H9 (cell line): ENCODE data around the gene C20orf173. TPM values are rescaled to one million over a fixed set of nuclear protein-coding genes. Genes with fewer than 3 reads are reported as not detected.

Source experiments
- DNase-seq: peaks from one replicate; pipeline ENCODE4 v3.0.0-alpha.2; 2017
- H2AFZ ChIP-seq: one replicate; pipeline ENCODE4 v1.6.1; 2013; ENCODE audit warnings: mild to moderate bottlenecking, low read length, control low read depth, moderate library complexity
- H2AK5ac ChIP-seq: 2 replicates; pipeline ENCODE4 v1.6.1; 2013; ENCODE audit warnings: low read length, control low read depth, mixed read lengths; ENCODE audit not compliant: insufficient read length
- H2BK120ac ChIP-seq: one replicate; pipeline ENCODE4 v1.6.1; 2013; ENCODE audit warnings: low read depth, mild to moderate bottlenecking, low read length, control low read depth, inconsistent platforms; ENCODE audit not compliant: poor library complexity, severe bottlenecking
- H2BK12ac ChIP-seq: 2 replicates; pipeline ENCODE4 v1.6.1; 2013; ENCODE audit warnings: low read length, control low read depth, mixed read lengths, low read depth; ENCODE audit not compliant: insufficient read length
- H2BK15ac ChIP-seq: 2 replicates; pipeline ENCODE4 v1.6.1; 2013; ENCODE audit warnings: low read depth, low read length, control low read depth
- H2BK20ac ChIP-seq: one replicate; pipeline ENCODE4 v1.6.1; 2013; ENCODE audit warnings: low read depth, mild to moderate bottlenecking, low read length, control low read depth, inconsistent platforms; ENCODE audit not compliant: poor library complexity, severe bottlenecking
- H2BK5ac ChIP-seq: 2 replicates; pipeline ENCODE4 v1.6.1; 2013; ENCODE audit warnings: low read length, control low read depth, mixed read lengths; ENCODE audit not compliant: insufficient read length
- H3K14ac ChIP-seq: 2 replicates; pipeline ENCODE4 v1.6.1; 2013; ENCODE audit warnings: low read length, control low read depth; ENCODE audit not compliant: insufficient read depth
- H3K18ac ChIP-seq: 2 replicates; pipeline ENCODE4 v1.6.1; 2013; ENCODE audit warnings: low read depth, mild to moderate bottlenecking, mixed read lengths, low read length, control low read depth; ENCODE audit not compliant: insufficient read length
- H3K23ac ChIP-seq: 2 replicates; pipeline ENCODE4 v1.6.1; 2013; ENCODE audit warnings: low read length, control low read depth, mixed read lengths, low read depth; ENCODE audit not compliant: insufficient read length
- H3K23me2 ChIP-seq: 2 replicates; pipeline ENCODE4 v1.6.1; 2013; ENCODE audit warnings: low read depth, mild to moderate bottlenecking, mixed read lengths, low read length, control low read depth; ENCODE audit not compliant: insufficient read length, poor library complexity, severe bottlenecking
- H3K27ac ChIP-seq: 2 replicates; pipeline ENCODE4 v1.5.1; 2013; ENCODE audit warnings: low read length, control low read depth, mixed read lengths, low read depth; ENCODE audit not compliant: insufficient read length
- H3K27me3 ChIP-seq: 2 replicates; pipeline ENCODE4 v1.6.1; 2013; ENCODE audit warnings: low read length, control low read depth, inconsistent platforms; ENCODE audit not compliant: insufficient read depth
- H3K4ac ChIP-seq: 2 replicates; pipeline ENCODE4 v1.6.1; 2013; ENCODE audit warnings: low read depth, mild to moderate bottlenecking, control low read depth, inconsistent platforms, low read length, moderate library complexity
- H3K4me1 ChIP-seq: 2 replicates; pipeline ENCODE4 v1.6.1; 2013; ENCODE audit warnings: low read length, control low read depth, inconsistent platforms; ENCODE audit not compliant: insufficient read depth
- H3K4me2 ChIP-seq: 2 replicates; pipeline ENCODE4 v1.6.1; 2013; ENCODE audit warnings: low read length, control low read depth, mixed read lengths; ENCODE audit not compliant: insufficient read length, insufficient read depth
- H3K56ac ChIP-seq: 2 replicates; pipeline ENCODE4 v1.6.1; 2013; ENCODE audit warnings: low read depth, mild to moderate bottlenecking, mixed read lengths, low read length, control low read depth; ENCODE audit not compliant: insufficient read length
- H3K79me1 ChIP-seq: 2 replicates; pipeline ENCODE4 v1.6.1; 2013; ENCODE audit warnings: low read depth, mild to moderate bottlenecking, moderate library complexity, low read length, control low read depth, inconsistent platforms; ENCODE audit not compliant: insufficient read depth, poor library complexity, severe bottlenecking
- H3K79me2 ChIP-seq: 2 replicates; pipeline ENCODE4 v1.6.1; 2013; ENCODE audit warnings: low read length, control low read depth, inconsistent platforms; ENCODE audit not compliant: insufficient read depth
- H3K9ac ChIP-seq: 2 replicates; pipeline ENCODE4 v1.6.1; 2013; ENCODE audit warnings: low read length, control low read depth, mixed read lengths; ENCODE audit not compliant: insufficient read length; ENCODE audit errors: extremely low read depth
- H3K9me3 ChIP-seq: one replicate; pipeline ENCODE4 v1.6.1; 2013; ENCODE audit warnings: low read depth, low read length, inconsistent platforms; ENCODE audit not compliant: control insufficient read depth
- H3T11ph ChIP-seq: one replicate; pipeline ENCODE4 v1.6.1; 2013; ENCODE audit warnings: mild to moderate bottlenecking, low read length, control low read depth, inconsistent platforms
- H4K20me1 ChIP-seq: one replicate; pipeline ENCODE4 v1.6.1; 2013; ENCODE audit not compliant: control insufficient read depth, insufficient read length, insufficient read depth
- H4K5ac ChIP-seq: 2 replicates; pipeline ENCODE4 v1.6.1; 2013; ENCODE audit warnings: low read depth, mild to moderate bottlenecking, mixed read lengths, low read length, control low read depth; ENCODE audit not compliant: insufficient read length
- H4K8ac ChIP-seq: replicated peaks from 2 replicates; pipeline ENCODE4 v1.6.1; 2013; ENCODE audit warnings: low read length, control low read depth, mixed read lengths, low read depth; ENCODE audit not compliant: insufficient read length
- H4K91ac ChIP-seq: 2 replicates; pipeline ENCODE4 v1.6.1; 2013; ENCODE audit warnings: low read depth, mild to moderate bottlenecking, moderate library complexity, mixed read lengths, low read length, control low read depth; ENCODE audit not compliant: insufficient read length
- H3K27ac Mint-ChIP-seq, 3 experiments: 2 replicates in 2 of 3; 3 replicates in 1 of 3; pipeline ENCODE4 v1.8.0; 2020 to 2021; ENCODE audit warnings: mixed read lengths in 3 of 3, mild to moderate bottlenecking in 1 of 3, moderate library complexity in 1 of 3
- H3K27me3 Mint-ChIP-seq: 2 replicates; pipeline ENCODE4 v1.8.0; 2021; ENCODE audit warnings: low read depth, mild to moderate bottlenecking, moderate library complexity, mixed read lengths
- H3K36me3 Mint-ChIP-seq, 3 experiments: 2 replicates in 2 of 3; 3 replicates in 1 of 3; pipeline ENCODE4 v1.8.0; 2020 to 2021; ENCODE audit warnings: low read depth in 3 of 3, mixed read lengths in 3 of 3; ENCODE audit not compliant: insufficient read depth in 1 of 3
- H3K4me1 Mint-ChIP-seq, 2 experiments: 2 replicates each; pipeline ENCODE4 v1.8.0; 2020; ENCODE audit warnings: mixed read lengths in 2 of 2
- H3K4me3 Mint-ChIP-seq, 2 experiments: 2 replicates in 1 of 2; 3 replicates in 1 of 2; pipeline ENCODE4 v1.8.0; 2020 to 2021; ENCODE audit warnings: mild to moderate bottlenecking in 2 of 2, mixed read lengths in 2 of 2, moderate library complexity in 1 of 2
- H3K9me3 Mint-ChIP-seq, 2 experiments: 2 replicates in 1 of 2; 3 replicates in 1 of 2; pipeline ENCODE4 v1.8.0; 2020; ENCODE audit warnings: mild to moderate bottlenecking in 2 of 2, mixed read lengths in 2 of 2, moderate library complexity in 1 of 2
- CTCF ChIP-seq: fragments of 200-600 bp; sonication (generic); conservative IDR thresholded peaks from 3 replicates; pipeline ENCODE4 v1.8.0; 2021; ENCODE audit warnings: antibody characterized with exemption, mild to moderate bottlenecking
- WGBS: extraction: QIAGEN DNeasy Blood & Tissue Kit; methylation state at CpG from one replicate; pipeline ENCODE4 v1.1.7; 2013; ENCODE audit warnings: missing lambda C conversion rate, low lambda C conversion rate, mixed read lengths; ENCODE audit not compliant: insufficient read length; ENCODE audit errors: extremely low coverage; 5-methylcytosine and 5-hydroxymethylcytosine counted together
- total RNA-seq: library from RNA; stranded (reverse); gene quantifications from 2 replicates; pipeline ENCODE4 v1.2.1, GENCODE V29; 2021

Gene C20orf173
- total RNA-seq, 1 experiment from 2014 or later = not detected

GRCh38 chr20:35560105-35560511 is 30.7 kb upstream of the C20orf173 start:
- no peak overlapping the region for H3K23ac ChIP-seq
- H3K27me3 ChIP-seq = no peaks in the 10 kb centered on the region
- Mint-ChIP-seq H3K36me3 (peaks cover 14 to 31% (median 29%) of the 10 kb centered on the region in 3 experiments), H3K27ac (no peak overlapping the region), H3K9me3 (no peaks in the 10 kb centered on the region), H3K27me3 (no peaks in the 10 kb centered on the region), H3K4me1 (peaks cover 7 to 13% of the 10 kb centered on the region in 2 experiments), H3K4me3 (no peak overlapping the region)
- H3K9ac ChIP-seq = no peak overlapping the region
- no peak overlapping the region for H2BK12ac ChIP-seq
- no peak overlapping the region for H3T11ph ChIP-seq
- no peaks in the 10 kb centered on the region for H3K23me2 ChIP-seq
- no peak overlapping the region for H2BK120ac ChIP-seq
- no peak overlapping the region for H2AFZ ChIP-seq
- no CpG with 5 or more reads among the region's 18 CpGs for WGBS
- no peaks in the 10 kb centered on the region for H3K9me3 ChIP-seq
- no peak overlapping the region for H3K56ac ChIP-seq
- H4K91ac ChIP-seq = no peak overlapping the region
- no peaks in the 10 kb centered on the region for H4K20me1 ChIP-seq
- no peak overlapping the region for H3K27ac ChIP-seq
- no peak overlapping the region for H4K5ac ChIP-seq
- H3K79me2 ChIP-seq = no peaks in the 10 kb centered on the region
- H2BK5ac ChIP-seq = no peak overlapping the region
- no peak overlapping the region; the same call in 1 of the 2 replicates for H3K14ac ChIP-seq
- H2BK20ac ChIP-seq = no peak overlapping the region
- no peak overlapping the region for H3K4me2 ChIP-seq
- H4K8ac ChIP-seq = no peak overlapping the region
- TF ChIP-seq CTCF = no peak
- no peaks in the 10 kb centered on the region for H3K79me1 ChIP-seq
- H2BK15ac ChIP-seq = no peak overlapping the region
- DNase-seq = peak; percentile 53
- H3K4ac ChIP-seq = no peak overlapping the region
- H3K18ac ChIP-seq = no peak overlapping the region
- no peak overlapping the region for H2AK5ac ChIP-seq
- no peaks in the 10 kb centered on the region for H3K4me1 ChIP-seq
